HL-60 (cell line): ENCODE data around the gene SH3RF3.
A peak's percentile ranks its signal among the peaks of the same experiment; 100 is the strongest.

Source experiments
- DNase-seq, 2 experiments: peaks; one replicate each; pipeline ENCODE4 v3.0.0-alpha.2; 2010 to 2020; ENCODE audit warnings: low read depth in 1 of 2, low spot score in 1 of 2
- H3K27ac ChIP-seq: fragments of 250-450 bp; sonication (Bioruptor Pico); replicated peaks from 2 replicates; pipeline ENCODE4 v1.5.1; 2020; ENCODE audit warnings: mild to moderate bottlenecking, moderate library complexity
- H3K27me3 ChIP-seq: fragments of 250-450 bp; sonication (Bioruptor Pico); 2 replicates; pipeline ENCODE4 v1.5.1; 2021; ENCODE audit warnings: mild to moderate bottlenecking, moderate library complexity; ENCODE audit not compliant: insufficient read depth, poor library complexity, severe bottlenecking
- H3K4me3 ChIP-seq: replicated peaks from 2 replicates; pipeline ENCODE4 v1.5.1; 2011; ENCODE audit warnings: mild to moderate bottlenecking, control low read depth, low read length; ENCODE audit not compliant: insufficient read depth
- GABPA ChIP-seq: IDR thresholded peaks from 2 replicates; pipeline ENCODE4 v1.6.1; 2012; ENCODE audit warnings: low read depth
- POLR2AphosphoS5 ChIP-seq: IDR thresholded peaks from 2 replicates; pipeline ENCODE4 v1.6.1; 2012; ENCODE audit warnings: low read depth
- REST ChIP-seq: IDR thresholded peaks from 2 replicates; pipeline ENCODE4 v1.6.1; 2012; ENCODE audit warnings: low read depth; ENCODE audit not compliant: insufficient replicate concordance
- SPI1 ChIP-seq: IDR thresholded peaks from 2 replicates; pipeline ENCODE4 v1.6.1; 2012; ENCODE audit warnings: low read depth, mild to moderate bottlenecking, borderline replicate concordance
- TF ChIP-seq, protein P1 (sequence below): IDR thresholded peaks from one replicate; pipeline ENCODE4 v1.5.1; 2011; ENCODE audit warnings: low read length, control low read depth, inconsistent platforms; ENCODE audit not compliant: insufficient read depth

The SH3RF3 gene

GRCh38 chr2:109318949-109319342 is 189.9 kb downstream of the SH3RF3 start:
- DNase-seq: no peak
- TF ChIP-seq, protein P1, sequence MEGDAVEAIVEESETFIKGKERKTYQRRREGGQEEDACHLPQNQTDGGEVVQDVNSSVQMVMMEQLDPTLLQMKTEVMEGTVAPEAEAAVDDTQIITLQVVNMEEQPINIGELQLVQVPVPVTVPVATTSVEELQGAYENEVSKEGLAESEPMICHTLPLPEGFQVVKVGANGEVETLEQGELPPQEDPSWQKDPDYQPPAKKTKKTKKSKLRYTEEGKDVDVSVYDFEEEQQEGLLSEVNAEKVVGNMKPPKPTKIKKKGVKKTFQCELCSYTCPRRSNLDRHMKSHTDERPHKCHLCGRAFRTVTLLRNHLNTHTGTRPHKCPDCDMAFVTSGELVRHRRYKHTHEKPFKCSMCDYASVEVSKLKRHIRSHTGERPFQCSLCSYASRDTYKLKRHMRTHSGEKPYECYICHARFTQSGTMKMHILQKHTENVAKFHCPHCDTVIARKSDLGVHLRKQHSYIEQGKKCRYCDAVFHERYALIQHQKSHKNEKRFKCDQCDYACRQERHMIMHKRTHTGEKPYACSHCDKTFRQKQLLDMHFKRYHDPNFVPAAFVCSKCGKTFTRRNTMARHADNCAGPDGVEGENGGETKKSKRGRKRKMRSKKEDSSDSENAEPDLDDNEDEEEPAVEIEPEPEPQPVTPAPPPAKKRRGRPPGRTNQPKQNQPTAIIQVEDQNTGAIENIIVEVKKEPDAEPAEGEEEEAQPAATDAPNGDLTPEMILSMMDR: no peak
- TF ChIP-seq REST (no peak), SPI1 (no peak), POLR2AphosphoS5 (no peak), GABPA (no peak)
- Histone ChIP-seq H3K27me3 (no peaks in the 10 kb centered on the region), H3K4me3 (no peak overlapping the region), H3K27ac (no peak overlapping the region)

- no peak overlapping the region for H3K4me3 ChIP-seq
- no peaks in the 10 kb centered on the region for H3K27me3 ChIP-seq
- DNase-seq: peak in 1 of 2 experiments; percentile 22
- no peak overlapping the region for H3K27ac ChIP-seq
- TF ChIP-seq SPI1 (no peak), POLR2AphosphoS5 (no peak), GABPA (no peak), REST (no peak)
- TF ChIP-seq, protein P1: no peak
Observed at GRCh38 chr2:109320195-109320922, 191.4 kb downstream of the SH3RF3 start.

GRCh38 chr2:109321570-109321969 is 192.6 kb downstream of the SH3RF3 start:
- DNase-seq: no peak
- no peak overlapping the region for H3K4me3 ChIP-seq
- H3K27me3 ChIP-seq: no peaks in the 10 kb centered on the region
- H3K27ac ChIP-seq: no peak overlapping the region
- TF ChIP-seq GABPA (no peak), REST (no peak), POLR2AphosphoS5 (no peak), SPI1 (no peak)
- TF ChIP-seq, protein P1: no peak
